22Rv1 (cell line): Measurements from ENCODE around the gene ZNF611.
"Not testable (repeated sequence)": the region's sequence is repeated elsewhere in the genome, so short reads cannot be mapped to it uniquely, and the experiment has no call there.

Experiments
- CTCF ChIP-seq: fragments of 450-650 bp; IDR thresholded peaks from 2 replicates; pipeline ENCODE4 v1.5.1; 2017; ENCODE audit warnings: mild to moderate bottlenecking
- ZFX ChIP-seq: fragments of 450-650 bp; IDR thresholded peaks from 2 replicates; pipeline ENCODE4 v1.6.1; 2017; ENCODE audit warnings: antibody characterized with exemption, borderline replicate concordance

DNA sequence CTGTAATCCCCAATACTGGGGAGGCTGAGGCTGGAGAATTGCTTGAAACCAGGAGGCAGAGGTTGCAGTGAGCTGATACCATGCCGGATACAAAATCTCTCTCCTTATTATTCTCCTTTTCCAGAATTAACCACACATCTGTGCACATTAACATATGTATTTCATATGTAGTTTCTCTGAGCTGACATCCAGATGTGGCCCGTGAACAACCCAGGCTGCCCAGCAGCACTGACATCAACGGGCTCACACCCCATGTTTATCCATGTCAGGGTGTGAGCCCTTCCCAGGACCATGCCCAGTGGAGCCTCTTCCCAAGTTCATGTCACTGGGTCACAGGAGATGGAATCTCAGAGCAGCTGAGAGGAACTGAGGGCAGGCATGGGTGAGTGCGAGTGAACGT is 19.5 kb downstream of the ZNF611 start:
- not testable (repeated sequence) for TF ChIP-seq CTCF, ZFX
